ENCODE measurements around the gene ANKRD63.
A peak's percentile ranks its signal among the peaks of the same experiment; 100 is the strongest.

The ANKRD63 gene

DNA sequence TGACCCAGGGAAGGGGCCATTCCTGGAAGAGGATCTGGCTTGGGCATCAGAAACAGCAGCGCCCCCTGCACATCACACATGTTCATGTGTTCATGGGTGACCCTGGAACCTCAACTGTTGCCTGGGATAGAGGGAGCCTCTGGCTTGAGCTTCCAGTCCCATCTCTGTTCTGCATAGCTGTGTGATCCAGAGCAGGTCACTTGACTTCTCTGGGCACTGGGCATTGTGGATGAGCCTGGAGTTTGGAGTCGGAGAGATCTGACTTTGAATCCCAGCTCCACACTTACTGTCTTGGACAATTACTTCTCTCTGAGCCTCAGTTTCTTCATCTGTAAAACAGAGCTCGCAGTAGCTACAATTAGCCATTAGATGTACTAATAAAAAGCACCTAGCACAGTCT is 28.4 kb downstream of the ANKRD63 start:
- Histone ChIP-seq H4K91ac (ENCODE audit: low read depth, low read length, poor library complexity) (no peak overlapping the region), H3K9ac (ENCODE audit: low read depth, low read length, poor library complexity) (no peak overlapping the region), H3K4me1 (ENCODE audit: control insufficient read depth in 2 of 2, insufficient read depth in 1 of 2, low read depth in 1 of 2, low read length in 2 of 2) (peaks cover 4 to 23% of the 10 kb centered on the region in 2 donors), H2BK12ac (ENCODE audit: low read length) (no peak overlapping the region), H3K14ac (ENCODE audit: low read length) (no peak overlapping the region), H3K27ac (replicated peaks; ENCODE audit: low read length) (no peak overlapping the region), H2BK120ac (ENCODE audit: low read depth, low read length) (no peak overlapping the region), H3K79me1 (ENCODE audit: low read depth, low read length) (no peaks in the 10 kb centered on the region), H2BK15ac (ENCODE audit: low read length) (no peak overlapping the region), H2AFZ (ENCODE audit: low read length) (no peak overlapping the region), H3K4me3 (ENCODE audit: low read length in 2 of 2) (no peak overlapping the region), H2BK5ac (ENCODE audit: low read length) (no peak overlapping the region), H3K23ac (ENCODE audit: low read depth, low read length, poor library complexity) (no peak overlapping the region), H2AK5ac (ENCODE audit: low read depth, low read length) (no peak overlapping the region), H3K9me3 (replicated peaks in 1 of 2; ENCODE audit: control insufficient read depth in 2 of 2, insufficient read depth in 1 of 2, low read depth in 1 of 2, low read length in 2 of 2) (no peaks in the 10 kb centered on the region), H3K4me2 (ENCODE audit: insufficient read depth, low read length, poor library complexity, severe bottlenecking) (no peak overlapping the region), H3K36me3 (replicated peaks in 1 of 2; ENCODE audit: control insufficient read depth in 2 of 2, insufficient read depth in 2 of 2, low read length in 2 of 2) (no peaks in the 10 kb centered on the region), H3K18ac (ENCODE audit: low read length) (no peak overlapping the region), H4K8ac (ENCODE audit: low read depth, low read length) (no peak overlapping the region), H3K27me3 (ENCODE audit: control insufficient read depth in 3 of 3, insufficient read depth in 3 of 3, low read depth in 1 of 3, low read length in 3 of 3) (peaks cover 20 to 44% (median 42%) of the 10 kb centered on the region in 3 experiments), H3K4ac (ENCODE audit: low read length) (no peak overlapping the region)
- WGBS, 2 donors (ENCODE audit: extremely low coverage in 2 of 2, insufficient read length in 2 of 2, insufficient replicate concordance in 1 of 2) = no CpG with 5 or more reads among the region's 3 CpGs
- no peak for DNase-seq (ENCODE audit: low spot score)

DNA sequence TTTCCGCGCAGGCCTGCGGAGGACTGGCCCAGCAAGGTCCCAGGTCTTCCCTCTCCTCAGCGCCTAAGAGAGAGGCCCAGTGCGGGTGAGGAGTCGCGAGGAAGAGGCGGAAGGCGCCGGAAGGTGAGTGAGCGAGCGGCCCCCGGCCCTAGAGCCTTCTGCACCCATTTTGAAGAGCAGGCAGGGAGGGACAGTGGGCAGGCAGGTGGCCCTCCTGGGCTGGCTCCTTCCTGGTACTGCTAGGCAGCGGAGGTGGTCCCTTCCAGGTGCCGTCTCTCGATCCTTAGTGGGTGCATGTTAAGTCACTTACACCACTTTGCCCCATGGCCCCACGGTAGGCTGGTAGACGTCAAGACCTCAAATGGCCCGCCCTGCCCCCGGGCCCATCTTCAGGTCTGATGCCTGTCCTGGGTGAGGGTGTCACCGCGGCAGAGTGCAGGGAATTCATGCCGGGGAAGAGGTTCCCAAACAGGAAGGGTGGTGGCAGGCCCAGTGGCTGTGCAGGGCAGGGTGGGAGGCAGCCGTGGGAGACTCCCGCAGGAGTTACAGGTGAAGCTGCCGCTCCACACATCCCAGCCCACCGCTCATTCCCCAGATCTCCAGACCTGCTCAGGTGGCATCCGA is 29.6 kb downstream of the ANKRD63 start:
- H2BK15ac ChIP-seq (ENCODE audit: low read length) = peak overlapping the region; percentile 1
- H4K8ac ChIP-seq (ENCODE audit: low read depth, low read length) = no peak overlapping the region
- H2BK12ac ChIP-seq (ENCODE audit: low read length) = no peak overlapping the region
- H2AFZ ChIP-seq (ENCODE audit: low read length) = peak overlapping the region; percentile 70
- H3K36me3 ChIP-seq (replicated peaks in 1 of 2; ENCODE audit: control insufficient read depth in 2 of 2, insufficient read depth in 2 of 2, low read length in 2 of 2) = no peaks in the 10 kb centered on the region
- peaks cover 20 to 44% (median 42%) of the 10 kb centered on the region in 3 experiments for H3K27me3 ChIP-seq (ENCODE audit: control insufficient read depth in 3 of 3, insufficient read depth in 3 of 3, low read depth in 1 of 3, low read length in 3 of 3)
- peak overlapping the region; percentile 38 for H3K9ac ChIP-seq (ENCODE audit: low read depth, low read length, poor library complexity)
- no peak overlapping the region for H3K4ac ChIP-seq (ENCODE audit: low read length)
- no peak overlapping the region for H2BK5ac ChIP-seq (ENCODE audit: low read length)
- DNase-seq (ENCODE audit: low spot score) = no peak
- no peak overlapping the region for H2BK120ac ChIP-seq (ENCODE audit: low read depth, low read length)
- no peak overlapping the region for H4K91ac ChIP-seq (ENCODE audit: low read depth, low read length, poor library complexity)
- peak overlapping the region; percentile 40 for H2AK5ac ChIP-seq (ENCODE audit: low read depth, low read length)
- no peak overlapping the region for H3K14ac ChIP-seq (ENCODE audit: low read length)
- H3K18ac ChIP-seq (ENCODE audit: low read length) = peak overlapping the region; percentile 61
- H3K4me3 ChIP-seq (ENCODE audit: low read length in 2 of 2) = peak overlapping the region in 1 of 2 donors; percentile 80
- H3K79me1 ChIP-seq (ENCODE audit: low read depth, low read length) = no peaks in the 10 kb centered on the region
- H3K4me1 ChIP-seq (ENCODE audit: control insufficient read depth in 2 of 2, insufficient read depth in 1 of 2, low read depth in 1 of 2, low read length in 2 of 2) = peaks cover 7 to 16% of the 10 kb centered on the region in 2 donors
- H3K23ac ChIP-seq (ENCODE audit: low read depth, low read length, poor library complexity) = peak overlapping the region; percentile 39
- H3K4me2 ChIP-seq (ENCODE audit: insufficient read depth, low read length, poor library complexity, severe bottlenecking) = peak overlapping the region; percentile 80
- no CpG with 5 or more reads among the region's 28 CpGs for WGBS, 2 donors (ENCODE audit: extremely low coverage in 2 of 2, insufficient read length in 2 of 2, insufficient replicate concordance in 1 of 2)
- no peaks in the 10 kb centered on the region for H3K9me3 ChIP-seq (replicated peaks in 1 of 2; ENCODE audit: control insufficient read depth in 2 of 2, insufficient read depth in 1 of 2, low read depth in 1 of 2, low read length in 2 of 2)
- no peak overlapping the region for H3K27ac ChIP-seq (replicated peaks; ENCODE audit: low read length)

DNA sequence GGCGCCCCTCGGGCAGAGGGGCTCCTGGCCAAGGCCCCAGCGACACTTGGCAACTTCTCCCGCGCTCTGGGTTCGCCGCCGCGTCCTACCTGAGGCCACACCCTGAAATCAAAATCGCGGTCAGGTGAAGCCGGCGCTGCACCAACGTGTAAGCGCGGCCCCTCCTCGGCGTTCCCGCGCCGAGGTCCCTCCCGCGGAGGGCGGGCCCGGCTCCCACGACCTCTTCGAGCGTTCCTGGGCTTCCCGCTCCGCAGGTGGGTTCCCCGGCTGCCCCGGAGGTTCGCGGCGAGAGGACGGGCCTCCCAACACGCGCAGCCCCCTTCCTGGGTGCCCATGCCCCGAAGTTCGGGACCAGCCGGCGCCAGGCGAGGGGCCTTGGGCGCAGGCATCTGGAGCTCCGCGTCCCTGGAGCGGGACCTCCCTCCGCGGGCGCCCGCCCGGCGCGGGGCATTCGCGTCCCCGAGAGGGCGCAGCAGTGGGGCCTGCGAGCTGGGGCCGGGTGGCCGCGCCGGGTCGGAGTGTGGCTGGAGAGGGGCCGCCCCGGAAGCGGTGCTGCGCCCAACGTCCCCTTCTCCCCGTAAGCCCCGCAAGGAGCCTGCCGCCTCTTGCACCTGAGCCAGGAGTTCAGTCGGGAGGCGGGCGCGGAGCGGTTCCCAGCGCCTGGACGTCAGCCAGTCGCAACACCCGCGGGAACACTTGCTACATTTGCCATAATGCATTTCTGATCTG is 30.3 kb downstream of the ANKRD63 start:
- H2AK5ac ChIP-seq (ENCODE audit: low read depth, low read length) = peak overlapping the region; percentile 40
- H2BK12ac ChIP-seq (ENCODE audit: low read length) = no peak overlapping the region
- peak overlapping the region; percentile 51 for H3K23ac ChIP-seq (ENCODE audit: low read depth, low read length, poor library complexity)
- no peak overlapping the region for H4K91ac ChIP-seq (ENCODE audit: low read depth, low read length, poor library complexity)
- peaks cover 20 to 44% (median 42%) of the 10 kb centered on the region in 3 experiments for H3K27me3 ChIP-seq (ENCODE audit: control insufficient read depth in 3 of 3, insufficient read depth in 3 of 3, low read depth in 1 of 3, low read length in 3 of 3)
- H3K9me3 ChIP-seq (replicated peaks in 1 of 2; ENCODE audit: control insufficient read depth in 2 of 2, insufficient read depth in 1 of 2, low read depth in 1 of 2, low read length in 2 of 2) = no peaks in the 10 kb centered on the region
- no peaks in the 10 kb centered on the region for H3K79me1 ChIP-seq (ENCODE audit: low read depth, low read length)
- no peak overlapping the region for H3K9ac ChIP-seq (ENCODE audit: low read depth, low read length, poor library complexity)
- H3K36me3 ChIP-seq (replicated peaks in 1 of 2; ENCODE audit: control insufficient read depth in 2 of 2, insufficient read depth in 2 of 2, low read length in 2 of 2) = no peaks in the 10 kb centered on the region
- H3K27ac ChIP-seq (replicated peaks; ENCODE audit: low read length) = no peak overlapping the region
- no CpG with 5 or more reads among the region's 82 CpGs for WGBS, 2 donors (ENCODE audit: extremely low coverage in 2 of 2, insufficient read length in 2 of 2, insufficient replicate concordance in 1 of 2)
- peaks cover 7 to 10% of the 10 kb centered on the region in 2 donors for H3K4me1 ChIP-seq (ENCODE audit: control insufficient read depth in 2 of 2, insufficient read depth in 1 of 2, low read depth in 1 of 2, low read length in 2 of 2)
- DNase-seq (ENCODE audit: low spot score) = peak; percentile 39
- H3K4me3 ChIP-seq (ENCODE audit: low read length in 2 of 2) = peak overlapping the region in 1 of 2 donors; percentile 80
- H3K18ac ChIP-seq (ENCODE audit: low read length) = peak overlapping the region; percentile 61
- no peak overlapping the region for H2BK5ac ChIP-seq (ENCODE audit: low read length)
- H2BK120ac ChIP-seq (ENCODE audit: low read depth, low read length) = no peak overlapping the region
- H4K8ac ChIP-seq (ENCODE audit: low read depth, low read length) = no peak overlapping the region
- peak overlapping the region; percentile 70 for H2AFZ ChIP-seq (ENCODE audit: low read length)
- no peak overlapping the region for H3K4ac ChIP-seq (ENCODE audit: low read length)
- H3K4me2 ChIP-seq (ENCODE audit: insufficient read depth, low read length, poor library complexity, severe bottlenecking) = peak overlapping the region; percentile 80
- peak overlapping the region; percentile 42 for H2BK15ac ChIP-seq (ENCODE audit: low read length)
- H3K14ac ChIP-seq (ENCODE audit: low read length) = peak overlapping the region; percentile 86

DNA sequence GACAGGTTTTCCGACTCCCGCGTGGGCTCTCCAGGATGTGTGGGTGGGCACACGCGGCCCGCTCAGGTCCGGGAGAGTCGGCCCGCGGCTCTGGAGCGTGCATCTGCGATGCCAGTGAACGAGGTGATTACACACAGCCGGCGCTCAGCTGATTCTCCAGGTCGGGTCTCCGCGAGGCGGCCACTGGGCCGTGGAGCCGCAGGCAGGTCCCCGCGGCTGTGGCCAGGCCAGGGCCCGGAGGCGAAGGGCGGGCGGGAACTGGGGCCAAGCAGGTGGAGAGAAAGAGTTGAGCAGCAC is 30.8 kb downstream of the ANKRD63 start:
- Histone ChIP-seq H3K36me3 (replicated peaks in 1 of 2; ENCODE audit: control insufficient read depth in 2 of 2, insufficient read depth in 2 of 2, low read length in 2 of 2) (no peaks in the 10 kb centered on the region), H2AK5ac (ENCODE audit: low read depth, low read length) (peak overlapping the region; percentile 90), H3K79me1 (ENCODE audit: low read depth, low read length) (no peaks in the 10 kb centered on the region), H3K4ac (ENCODE audit: low read length) (no peak overlapping the region), H3K18ac (ENCODE audit: low read length) (peak overlapping the region; percentile 61), H2BK15ac (ENCODE audit: low read length) (peak overlapping the region; percentile 42), H4K91ac (ENCODE audit: low read depth, low read length, poor library complexity) (no peak overlapping the region), H3K9me3 (replicated peaks in 1 of 2; ENCODE audit: control insufficient read depth in 2 of 2, insufficient read depth in 1 of 2, low read depth in 1 of 2, low read length in 2 of 2) (no peaks in the 10 kb centered on the region), H2BK12ac (ENCODE audit: low read length) (no peak overlapping the region), H2BK5ac (ENCODE audit: low read length) (no peak overlapping the region), H3K4me2 (ENCODE audit: insufficient read depth, low read length, poor library complexity, severe bottlenecking) (peak overlapping the region; percentile 80), H3K4me1 (ENCODE audit: control insufficient read depth in 2 of 2, insufficient read depth in 1 of 2, low read depth in 1 of 2, low read length in 2 of 2) (peaks cover 7 to 10% of the 10 kb centered on the region in 2 donors), H3K23ac (ENCODE audit: low read depth, low read length, poor library complexity) (no peak overlapping the region), H2AFZ (ENCODE audit: low read length) (no peak overlapping the region), H3K14ac (ENCODE audit: low read length) (no peak overlapping the region), H3K4me3 (ENCODE audit: low read length in 2 of 2) (no peak overlapping the region), H2BK120ac (ENCODE audit: low read depth, low read length) (no peak overlapping the region), H3K9ac (ENCODE audit: low read depth, low read length, poor library complexity) (no peak overlapping the region), H3K27ac (replicated peaks; ENCODE audit: low read length) (no peak overlapping the region), H4K8ac (ENCODE audit: low read depth, low read length) (no peak overlapping the region), H3K27me3 (ENCODE audit: control insufficient read depth in 3 of 3, insufficient read depth in 3 of 3, low read depth in 1 of 3, low read length in 3 of 3) (peaks cover 20 to 44% (median 42%) of the 10 kb centered on the region in 3 experiments)
- DNase-seq (ENCODE audit: low spot score) = no peak
- no CpG with 5 or more reads among the region's 27 CpGs for WGBS, 2 donors (ENCODE audit: extremely low coverage in 2 of 2, insufficient read length in 2 of 2, insufficient replicate concordance in 1 of 2)
